Urinary bladder (tissue), 4 donors: ENCODE data around the gene HEPN1. TPM values are rescaled to one million over a fixed set of nuclear protein-coding genes. Genes with fewer than 3 reads are reported as not detected.

Experiments used
- DNase-seq: peaks from one replicate; pipeline ENCODE4 v3.0.0-alpha.2; 2015; ENCODE audit errors: extremely low spot score
- H3K27ac ChIP-seq: one replicate; pipeline ENCODE4 v1.5.1; 2013; ENCODE audit warnings: low read depth, mild to moderate bottlenecking, moderate library complexity
- H3K36me3 ChIP-seq: one replicate; pipeline ENCODE4 v1.6.1; 2013; ENCODE audit warnings: mild to moderate bottlenecking, moderate library complexity; ENCODE audit not compliant: insufficient read depth
- H3K4me1 ChIP-seq: one replicate; pipeline ENCODE4 v1.6.1; 2013; ENCODE audit warnings: mild to moderate bottlenecking, moderate library complexity; ENCODE audit not compliant: insufficient read depth
- H3K4me3 ChIP-seq: one replicate; pipeline ENCODE4 v1.5.1; 2013; ENCODE audit warnings: low read depth, low read length
- WGBS: extraction: QIAGEN DNeasy Blood & Tissue Kit; methylation state at CpG from one replicate; pipeline ENCODE4 v1.1.7; 2013; 5-methylcytosine and 5-hydroxymethylcytosine counted together
- polyA plus RNA-seq: library from polyadenylated mRNA; stranded (reverse); fragments of 200-250 nt; gene quantifications from one replicate; pipeline ENCODE4 v1.2.3, GENCODE V29; 2013
- total RNA-seq: library from RNA; depleted of rRNA; stranded (reverse); fragments of >200 nt; gene quantifications from one replicate; pipeline ENCODE4 v1.2.3, GENCODE V29; 2014
- donor health status: healthy with polysubstance abuse.
- donor health status: healthy.

The HEPN1 gene
- total and polyA plus RNA-seq, 2 donors = not detected

DNA sequence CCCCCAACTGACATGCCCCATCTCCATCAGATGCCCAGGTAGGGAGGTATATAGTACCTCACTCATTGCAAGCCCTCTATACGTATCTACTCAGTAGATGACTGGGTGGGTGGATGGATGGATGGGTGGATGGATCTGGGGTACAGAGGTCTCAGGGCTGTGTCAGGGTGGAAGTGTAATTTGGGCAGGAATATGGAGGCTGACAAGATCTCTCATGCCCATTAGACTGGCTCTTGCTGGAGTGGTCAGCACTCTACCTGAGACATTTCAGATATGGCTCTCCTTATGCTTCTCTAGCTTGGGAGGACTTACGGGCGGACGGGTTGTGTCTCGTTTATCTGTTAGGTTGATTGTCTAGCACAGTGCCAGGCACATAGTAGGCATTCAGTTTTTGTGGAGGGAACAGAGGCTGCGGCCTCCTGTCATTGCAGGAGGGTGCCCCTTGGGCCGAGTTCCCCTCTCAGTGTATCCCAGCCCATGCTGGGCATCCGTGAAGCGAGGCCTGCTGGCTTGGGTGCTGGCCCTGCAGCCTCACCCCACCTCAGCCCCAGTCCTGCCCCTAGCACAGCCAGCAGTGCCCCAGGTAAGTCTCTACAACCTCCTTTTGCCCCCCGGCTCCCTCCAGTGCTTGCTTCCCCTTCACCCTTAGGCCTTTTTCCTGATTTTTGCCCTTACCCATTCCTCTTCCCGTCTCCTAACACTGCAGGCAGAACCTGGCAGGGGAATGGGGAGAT is 40.1 kb upstream of the HEPN1 start:
- H3K36me3 ChIP-seq = no peaks in the 10 kb centered on the region
- H3K4me1 ChIP-seq = no peaks in the 10 kb centered on the region
- no peak for DNase-seq
- 93% methylated on average over 11 of the region's 11 CpGs for WGBS
- H3K27ac ChIP-seq = no peak overlapping the region
- no peak overlapping the region for H3K4me3 ChIP-seq

DNA sequence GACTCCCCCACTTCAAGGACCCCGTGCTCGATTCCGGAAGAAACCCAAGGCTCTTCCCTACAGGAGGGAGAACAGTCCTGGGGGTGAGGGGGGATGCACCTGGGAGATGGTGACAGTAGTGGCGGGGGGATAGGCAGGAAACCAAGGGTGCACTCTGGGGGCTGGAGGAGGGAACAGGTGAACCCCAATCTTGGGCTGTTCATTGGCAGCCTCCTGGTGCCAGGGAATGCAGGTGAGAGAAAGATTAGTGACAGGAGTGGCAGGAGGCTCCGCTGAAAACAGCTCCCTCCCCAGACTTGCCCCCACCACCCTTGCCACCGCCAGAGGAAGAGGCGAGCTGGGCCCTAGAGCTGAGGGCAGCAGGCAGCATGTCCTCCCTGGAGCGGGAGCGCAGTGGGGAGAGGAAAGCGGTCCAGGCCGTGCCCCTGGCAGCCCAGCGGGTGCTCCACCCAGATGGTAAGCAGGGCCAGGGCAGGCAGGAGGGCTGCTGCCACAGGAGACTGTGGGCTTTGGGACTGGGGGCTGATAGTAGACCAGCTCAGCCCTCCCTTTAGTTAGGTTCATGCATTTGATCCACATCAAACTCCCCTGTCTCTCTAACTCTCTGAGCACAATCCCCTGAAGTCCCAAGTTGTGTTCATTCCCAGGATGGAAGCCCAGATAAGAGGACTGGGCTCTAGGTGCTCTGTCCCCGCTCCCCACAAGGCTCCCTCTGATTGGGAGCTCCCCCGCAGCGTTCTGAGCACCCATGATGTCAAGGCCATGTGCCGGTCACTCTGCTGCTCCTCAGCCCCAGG is 39.4 kb upstream of the HEPN1 start:
- DNase-seq = no peak
- Histone ChIP-seq H3K36me3 (no peaks in the 10 kb centered on the region), H3K4me1 (no peaks in the 10 kb centered on the region), H3K27ac (no peak overlapping the region), H3K4me3 (no peak overlapping the region)
- 88% methylated on average over 16 of the region's 16 CpGs for WGBS

DNA sequence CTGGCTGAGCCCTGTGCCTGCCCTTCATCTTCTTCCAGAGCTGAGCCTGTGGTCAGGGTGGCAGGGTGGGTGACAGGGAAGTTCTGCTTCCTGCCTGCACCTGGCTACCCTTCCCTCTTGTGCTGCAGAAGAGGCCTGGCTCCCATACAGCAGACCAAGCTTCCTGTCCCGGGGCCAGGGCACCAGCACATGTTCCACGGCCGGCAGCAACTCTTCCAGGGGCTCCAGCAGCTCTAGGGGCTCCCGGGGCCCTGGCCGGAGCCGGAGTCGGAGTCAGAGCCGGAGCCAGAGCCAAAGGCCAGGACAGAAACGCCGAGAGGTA is 38.8 kb upstream of the HEPN1 start:
- Histone ChIP-seq H3K27ac (no peak overlapping the region), H3K4me1 (no peaks in the 10 kb centered on the region), H3K4me3 (no peak overlapping the region), H3K36me3 (no peaks in the 10 kb centered on the region)
- WGBS = 67% methylated on average over 10 of the region's 10 CpGs
- DNase-seq = no peak

DNA sequence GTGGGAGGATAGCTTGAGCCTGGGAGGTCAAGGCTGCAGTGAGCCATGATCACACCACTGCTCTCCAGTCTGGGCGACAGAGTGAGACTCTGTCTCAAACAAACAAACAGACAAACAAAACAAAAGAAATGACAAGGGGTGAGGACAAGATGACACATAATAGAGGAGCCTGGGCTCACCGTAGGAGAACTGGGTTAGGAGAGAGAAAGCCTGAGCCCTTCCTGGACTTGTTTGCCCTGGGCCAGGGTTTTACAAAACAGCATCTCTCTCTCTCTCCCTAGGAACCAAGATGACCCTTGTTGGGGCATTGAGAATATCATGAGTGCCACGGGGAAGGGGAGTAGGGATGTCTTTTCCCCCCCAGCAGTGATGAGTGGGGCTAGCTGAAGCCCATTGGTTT is 38.1 kb upstream of the HEPN1 start:
- WGBS = 84% methylated on average over 3 of the region's 3 CpGs
- H3K27ac ChIP-seq = no peak overlapping the region

DNA sequence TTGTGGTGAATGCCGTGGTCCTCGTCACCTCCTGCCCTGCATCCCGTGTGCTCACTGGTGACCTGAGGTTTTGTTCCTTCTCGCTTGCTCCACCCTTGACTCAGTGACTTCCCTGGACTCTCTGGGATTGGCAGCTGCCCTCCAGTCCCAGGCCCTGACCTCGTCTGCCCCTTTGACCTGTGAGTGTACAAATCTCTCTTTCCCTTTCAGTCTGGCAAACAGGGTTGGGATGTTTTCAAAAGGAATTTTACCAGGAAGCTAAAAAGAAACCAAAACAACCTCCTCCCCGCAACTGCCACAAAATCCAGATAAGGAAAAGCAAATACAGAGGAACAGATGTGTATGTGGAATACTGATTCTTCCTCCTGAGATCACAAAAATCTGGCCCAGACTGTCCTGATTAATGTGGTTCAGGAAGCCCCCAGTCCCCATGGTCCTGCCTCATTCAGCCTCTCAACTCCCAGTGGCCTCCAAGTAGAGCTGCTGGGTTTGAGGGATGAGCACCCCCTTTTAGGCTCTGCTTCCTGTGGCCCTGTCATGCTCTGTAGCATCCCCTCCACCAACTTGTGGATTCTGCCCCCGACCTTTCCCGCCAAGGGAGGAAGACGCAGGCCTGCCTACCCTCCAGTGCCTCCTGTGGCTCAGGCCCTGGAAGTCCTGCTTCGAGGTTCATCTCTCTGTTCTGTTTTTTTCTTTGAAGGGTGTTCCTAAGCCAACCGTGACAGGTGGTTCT is 36.5 kb upstream of the HEPN1 start:
- H3K27ac ChIP-seq = no peak overlapping the region
- no peak for DNase-seq
- H3K4me3 ChIP-seq = no peak overlapping the region
- no peaks in the 10 kb centered on the region for H3K36me3 ChIP-seq
- WGBS = 49% methylated on average over 11 of the region's 11 CpGs
- no peaks in the 10 kb centered on the region for H3K4me1 ChIP-seq

More for the DNA sequence above, 38.1 kb upstream of the HEPN1 start:
- no peaks in the 10 kb centered on the region for H3K36me3 ChIP-seq
- no peak for DNase-seq
- no peaks in the 10 kb centered on the region for H3K4me1 ChIP-seq
- no peak overlapping the region for H3K4me3 ChIP-seq

DNA sequence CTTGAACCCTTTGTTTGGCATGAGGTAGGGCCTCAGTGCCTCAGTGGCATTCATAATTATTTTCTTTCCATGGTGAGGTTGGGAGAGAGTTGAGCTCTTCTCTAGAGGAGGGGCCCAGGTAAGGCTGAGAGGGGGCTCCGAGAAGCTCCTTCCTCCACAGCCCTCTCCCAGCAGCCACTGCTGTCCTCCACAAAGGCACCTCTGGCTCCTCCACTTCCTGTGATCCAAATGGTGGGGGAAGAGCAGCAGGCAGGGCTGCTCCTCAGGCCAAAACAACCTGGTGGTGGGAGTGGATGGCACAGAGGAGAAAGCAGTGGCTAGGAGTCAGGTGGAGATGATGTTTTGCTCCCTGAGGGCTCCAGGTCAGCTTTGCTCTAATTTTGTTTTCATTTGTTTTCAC is 34.7 kb upstream of the HEPN1 start:
- Histone ChIP-seq H3K4me3 (no peak overlapping the region), H3K27ac (no peak overlapping the region), H3K36me3 (no peaks in the 10 kb centered on the region), H3K4me1 (no peaks in the 10 kb centered on the region)
- WGBS = 86% methylated on average over 1 of the region's 1 CpG
- DNase-seq = no peak

DNA sequence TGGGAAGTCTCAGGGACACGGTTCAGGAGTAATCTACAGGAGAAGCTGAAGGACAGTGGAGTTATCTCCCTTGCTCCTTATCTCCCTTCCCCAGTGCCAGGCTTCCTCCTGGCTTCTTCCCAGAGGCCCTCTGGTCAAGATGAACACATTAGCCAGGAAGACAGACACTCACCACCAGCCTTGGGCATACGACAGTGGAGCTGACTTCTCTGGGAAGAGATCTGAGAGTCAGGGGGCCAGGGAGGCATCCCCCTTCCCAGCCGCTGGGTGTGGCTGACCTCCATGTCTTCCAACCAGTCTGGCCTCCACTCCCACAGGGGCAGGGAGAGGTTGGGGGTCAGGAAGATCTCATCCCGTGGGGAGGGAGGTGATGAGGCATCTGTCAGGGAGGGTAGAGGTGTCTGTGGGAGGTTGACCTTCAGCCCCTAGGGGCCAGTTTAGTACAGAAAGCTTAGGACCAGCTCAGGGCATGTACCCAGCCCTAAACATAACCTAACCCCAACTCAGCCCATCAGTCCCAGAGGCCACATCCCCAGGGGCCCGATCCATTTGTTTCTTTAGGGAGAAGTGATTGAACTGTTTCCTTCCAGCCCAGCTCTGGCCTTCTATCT is 34.1 kb upstream of the HEPN1 start:
- Histone ChIP-seq H3K27ac (no peak overlapping the region), H3K36me3 (no peaks in the 10 kb centered on the region), H3K4me3 (no peak overlapping the region), H3K4me1 (no peaks in the 10 kb centered on the region)
- DNase-seq = no peak
- 72% methylated on average over 5 of the region's 5 CpGs for WGBS

DNA sequence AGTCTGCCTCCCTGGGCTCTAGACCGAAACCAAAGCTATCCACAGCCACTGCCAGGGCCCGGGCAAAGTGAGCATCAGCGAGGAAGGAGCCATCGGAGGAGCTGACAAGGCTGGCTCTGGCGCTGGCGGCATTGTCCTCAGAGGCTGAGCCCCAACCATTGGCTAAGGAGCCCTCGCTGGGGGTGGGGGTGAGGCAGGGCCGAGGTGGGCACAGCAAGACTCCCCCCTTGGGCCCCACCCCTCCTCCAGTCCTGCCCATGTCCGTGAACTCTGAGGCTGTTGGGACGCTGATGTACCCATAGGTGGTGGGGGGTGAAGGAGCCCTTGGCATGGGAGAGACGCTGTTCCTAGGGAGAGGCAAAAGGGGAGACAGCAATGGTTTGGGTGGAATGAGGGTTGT is 32.6 kb upstream of the HEPN1 start:
- WGBS = 85% methylated on average over 11 of the region's 11 CpGs
- Histone ChIP-seq H3K4me3 (no peak overlapping the region), H3K27ac (no peak overlapping the region), H3K4me1 (no peaks in the 10 kb centered on the region), H3K36me3 (no peaks in the 10 kb centered on the region)
- no peak for DNase-seq

DNA sequence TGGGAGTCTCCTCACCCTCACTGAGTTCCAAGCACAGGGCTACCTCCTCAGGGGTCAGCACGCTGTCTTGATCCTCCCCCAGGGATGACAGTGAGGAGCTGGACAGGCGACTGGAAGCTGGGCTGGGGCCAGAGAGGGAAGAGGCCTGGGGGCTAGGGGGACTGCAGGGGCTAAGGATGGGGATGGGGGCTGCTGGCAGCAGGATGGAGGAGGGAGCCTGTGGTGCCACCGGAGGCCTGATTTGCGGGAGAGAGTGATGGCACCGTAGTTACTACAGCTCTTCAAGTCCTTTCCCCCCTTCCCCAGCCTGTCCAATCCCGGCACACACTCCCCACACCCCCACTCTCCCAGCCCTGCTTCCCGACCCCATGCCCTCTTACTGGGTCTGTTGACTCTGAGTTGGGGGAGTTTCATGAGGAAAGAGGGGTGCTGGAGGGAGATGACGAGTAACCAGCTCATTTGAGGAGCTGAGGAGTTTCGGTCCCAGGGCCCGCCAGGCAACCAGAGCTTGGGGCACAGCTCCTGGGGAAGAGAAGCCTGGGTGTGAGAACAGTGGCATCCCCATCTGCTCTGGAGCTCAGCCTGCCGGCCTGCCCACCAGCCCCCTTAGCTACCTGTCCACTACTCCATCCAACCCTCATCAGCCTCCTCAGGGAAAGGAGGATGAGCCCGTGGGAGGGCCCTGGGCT is 31.9 kb upstream of the HEPN1 start:
- Histone ChIP-seq H3K4me1 (no peaks in the 10 kb centered on the region), H3K36me3 (no peaks in the 10 kb centered on the region), H3K4me3 (no peak overlapping the region), H3K27ac (no peak overlapping the region)
- whole genome bisulfite sequencing = 82% methylated on average over 12 of the region's 12 CpGs
- no peak for DNase-seq

DNA sequence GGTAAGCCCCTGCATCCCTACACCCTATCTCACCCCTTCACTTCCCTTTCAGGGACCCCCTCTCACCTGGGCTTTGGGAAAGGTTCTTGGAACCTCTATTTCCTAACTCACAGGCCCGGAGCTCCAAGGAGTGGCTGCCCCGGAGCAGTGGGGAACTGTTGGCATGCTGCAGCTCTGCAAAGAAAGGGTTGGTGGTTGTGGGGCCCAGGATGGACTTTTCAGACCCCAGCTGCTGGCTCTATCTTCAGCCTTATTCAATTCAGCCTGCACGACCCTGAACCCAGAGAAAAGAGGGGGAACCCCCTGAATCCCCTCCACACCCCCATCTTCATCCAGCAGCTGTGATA is 31.4 kb upstream of the HEPN1 start:
- 75% methylated on average over 3 of the region's 3 CpGs for WGBS
- no peak for DNase-seq
- Histone ChIP-seq H3K4me3 (no peak overlapping the region), H3K36me3 (no peaks in the 10 kb centered on the region), H3K27ac (no peak overlapping the region), H3K4me1 (no peaks in the 10 kb centered on the region)

DNA sequence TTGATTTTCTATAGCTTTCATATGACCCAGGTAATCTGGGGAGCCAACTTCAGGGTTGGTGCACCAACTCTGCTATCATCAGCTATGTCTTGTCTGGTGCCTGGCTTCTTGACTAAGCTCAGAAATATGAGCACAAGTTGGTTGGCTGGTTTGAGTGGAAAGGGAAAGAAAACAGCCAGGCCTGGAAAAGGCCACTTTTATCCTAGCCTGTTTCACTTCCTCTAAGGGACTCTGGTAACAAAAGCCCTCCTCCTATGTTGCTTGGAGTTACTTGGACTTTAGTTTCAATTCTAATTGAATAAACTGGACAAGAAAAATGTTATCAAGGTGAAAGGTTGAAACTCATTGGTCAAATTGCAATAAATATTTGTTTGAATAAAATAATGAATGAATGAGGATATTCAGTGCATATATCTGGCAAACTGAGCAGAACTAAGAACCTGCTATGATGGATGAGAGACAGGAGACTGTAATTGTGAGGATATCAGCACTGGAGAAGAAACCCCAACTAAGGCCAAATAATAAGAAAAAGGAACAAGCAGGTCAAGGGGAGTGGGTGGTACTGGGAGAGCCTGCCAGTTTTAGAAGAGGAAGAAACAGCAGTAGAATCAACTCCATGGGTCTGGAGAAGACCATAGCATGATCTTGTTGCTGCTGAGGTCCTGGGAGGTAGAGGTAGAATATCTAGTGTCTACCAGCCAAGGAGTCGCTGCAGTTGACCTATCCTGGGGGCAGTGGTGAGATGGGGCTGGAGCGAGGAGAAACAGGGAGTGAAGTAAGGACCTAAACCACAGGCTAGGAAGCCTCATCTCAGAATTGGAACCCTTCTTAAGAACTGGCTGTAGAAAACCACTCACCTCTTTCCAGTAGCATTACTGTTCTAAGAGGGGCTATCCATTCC is 29.6 kb upstream of the HEPN1 start:
- Histone ChIP-seq H3K4me3 (no peak overlapping the region), H3K36me3 (no peaks in the 10 kb centered on the region), H3K27ac (no peak overlapping the region), H3K4me1 (no peaks in the 10 kb centered on the region)
- DNase-seq = no peak
- 95% methylated on average over 2 of the region's 2 CpGs for WGBS

DNA sequence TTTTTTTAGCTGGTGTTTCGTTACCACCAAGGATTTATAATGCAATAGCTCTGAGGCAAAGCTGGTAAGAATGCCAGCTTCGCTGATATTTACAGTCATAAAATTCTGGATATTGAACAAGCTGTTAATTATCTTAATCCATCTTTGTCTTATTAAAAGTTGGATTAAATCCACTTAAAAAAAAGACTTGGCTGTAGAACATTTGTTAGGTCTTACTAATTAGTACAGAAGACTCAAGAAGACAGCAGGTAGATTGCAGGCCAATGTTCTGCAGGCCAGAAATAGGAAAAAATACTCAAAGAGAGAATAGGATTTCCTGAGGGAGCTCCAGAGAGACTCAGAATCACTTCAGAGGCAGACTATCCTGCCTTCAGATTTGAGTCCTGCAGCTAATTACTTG is 28.9 kb upstream of the HEPN1 start:
- DNase-seq = no peak
- Histone ChIP-seq H3K27ac (no peak overlapping the region), H3K4me1 (no peaks in the 10 kb centered on the region), H3K4me3 (no peak overlapping the region), H3K36me3 (no peaks in the 10 kb centered on the region)
- 91% methylated on average over 2 of the region's 2 CpGs for WGBS
